Measurements from ENCODE around the gene PFKL.

Gene PFKL

DNA sequence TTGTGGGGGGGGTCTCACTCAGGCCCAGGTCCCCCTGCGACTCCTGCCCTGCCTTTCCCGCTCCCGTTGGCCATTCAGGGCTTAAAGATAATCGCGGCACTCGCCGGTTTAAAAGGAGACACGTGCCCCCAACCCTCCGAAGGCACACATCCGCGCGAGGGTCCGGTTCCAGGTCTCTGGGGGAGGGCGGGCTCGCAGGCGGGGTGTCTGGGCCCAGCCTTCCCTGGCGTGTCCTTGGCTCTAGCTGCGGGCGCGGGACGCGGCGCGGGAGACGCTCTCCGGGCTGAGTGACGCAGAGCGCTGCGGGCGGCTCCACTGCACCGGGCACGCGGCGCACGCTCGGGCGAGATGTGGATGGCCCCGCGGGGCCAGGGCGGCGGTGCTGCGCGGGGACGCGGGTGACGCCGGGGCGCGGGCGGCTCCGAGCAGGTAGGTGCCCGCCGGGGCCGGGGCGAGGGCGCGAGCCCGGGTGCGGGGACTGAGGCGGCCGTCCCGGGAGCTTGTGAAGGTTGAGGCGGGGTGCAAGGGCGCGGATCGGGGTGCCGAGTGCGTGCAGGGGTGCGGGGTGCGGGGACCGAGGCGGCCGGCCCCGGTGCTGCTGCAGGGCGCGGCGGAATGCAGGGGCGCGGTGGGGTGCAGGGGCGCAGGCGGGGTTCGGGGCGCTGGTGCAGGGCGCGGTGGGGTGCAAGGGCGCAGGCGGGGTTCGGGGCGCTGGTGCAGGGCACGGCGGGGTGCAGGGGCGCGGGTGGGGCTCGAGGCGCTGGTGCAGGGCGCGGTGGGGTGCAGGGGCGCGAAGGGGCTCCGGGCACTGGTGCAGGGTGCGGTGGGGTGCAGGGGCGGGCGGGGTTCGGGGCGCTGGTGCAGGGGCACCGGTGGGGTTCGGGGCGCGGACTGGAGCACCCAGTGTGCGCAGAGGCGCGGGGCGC lies 50.3 kb downstream of the PFKL start:
- H3K4me1 ChIP-seq (ENCODE audit: control insufficient read depth, insufficient read depth, low read length), result peaks cover 7% of the 10 kb centered on the region
- no peak overlapping the region for H3K9ac ChIP-seq (ENCODE audit: low read length in 2 of 2)
- H3K27me3 ChIP-seq (ENCODE audit: control insufficient read depth in 1 of 2, insufficient read depth in 2 of 2, low read length in 2 of 2), result peaks cover 24 to 33% of the 10 kb centered on the region in 2 donors
- H3K9me3 ChIP-seq (ENCODE audit: control insufficient read depth in 2 of 2, low read length in 2 of 2), result no peaks in the 10 kb centered on the region
- no peak overlapping the region for H3K27ac ChIP-seq (ENCODE audit: low read length)
- no peak overlapping the region for H3K4me3 ChIP-seq (ENCODE audit: low read length in 2 of 2)
- H3K36me3 ChIP-seq (ENCODE audit: control insufficient read depth in 2 of 2, insufficient read depth in 2 of 2, low read length in 2 of 2), result no peaks in the 10 kb centered on the region

DNA sequence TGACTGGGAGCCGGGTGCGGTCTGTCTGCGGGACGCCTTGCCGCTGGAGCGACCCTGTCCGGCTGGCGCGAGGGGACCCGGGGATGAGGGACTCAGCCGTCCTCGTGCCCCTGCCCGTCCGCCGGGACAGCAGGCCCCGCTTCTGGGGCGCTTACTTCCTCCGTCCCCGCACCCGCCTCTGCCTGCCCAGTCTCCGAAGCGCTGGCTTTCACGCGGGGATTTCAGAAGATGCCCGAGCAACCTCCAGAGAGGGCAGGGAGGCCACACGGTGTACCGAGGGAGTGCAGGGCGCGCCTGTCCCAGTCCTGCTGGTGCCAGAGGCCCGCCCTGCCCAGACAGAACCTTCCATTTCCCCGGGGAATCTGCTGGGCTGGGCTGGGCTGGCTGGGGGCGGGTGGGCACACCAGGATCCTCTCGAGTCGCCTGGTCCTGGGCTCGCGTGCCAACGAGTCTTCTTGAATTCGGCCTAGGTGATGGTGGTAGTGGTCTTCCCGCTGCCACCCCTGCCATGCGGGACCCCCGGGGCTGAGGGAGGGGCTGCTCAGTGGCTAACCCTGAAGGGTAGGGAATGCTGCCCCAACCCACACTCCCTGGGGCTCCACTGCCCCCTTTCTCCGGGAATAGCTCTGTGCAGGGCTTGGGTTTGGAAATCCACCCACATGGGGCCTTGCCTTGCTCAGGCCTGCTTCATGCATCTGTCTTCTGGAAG lies 51.1 kb downstream of the PFKL start:
- no peaks in the 10 kb centered on the region for H3K9me3 ChIP-seq (ENCODE audit: control insufficient read depth in 2 of 2, low read length in 2 of 2)
- H3K27ac ChIP-seq (ENCODE audit: low read length), result no peak overlapping the region
- peaks cover 7% of the 10 kb centered on the region for H3K4me1 ChIP-seq (ENCODE audit: control insufficient read depth, insufficient read depth, low read length)
- H3K9ac ChIP-seq (ENCODE audit: low read length in 2 of 2), result no peak overlapping the region
- H3K4me3 ChIP-seq (ENCODE audit: low read length in 2 of 2), result no peak overlapping the region
- H3K27me3 ChIP-seq (ENCODE audit: control insufficient read depth in 1 of 2, insufficient read depth in 2 of 2, low read length in 2 of 2), result peaks cover 20 to 29% of the 10 kb centered on the region in 2 donors
- no peaks in the 10 kb centered on the region for H3K36me3 ChIP-seq (ENCODE audit: control insufficient read depth in 2 of 2, insufficient read depth in 2 of 2, low read length in 2 of 2)

DNA sequence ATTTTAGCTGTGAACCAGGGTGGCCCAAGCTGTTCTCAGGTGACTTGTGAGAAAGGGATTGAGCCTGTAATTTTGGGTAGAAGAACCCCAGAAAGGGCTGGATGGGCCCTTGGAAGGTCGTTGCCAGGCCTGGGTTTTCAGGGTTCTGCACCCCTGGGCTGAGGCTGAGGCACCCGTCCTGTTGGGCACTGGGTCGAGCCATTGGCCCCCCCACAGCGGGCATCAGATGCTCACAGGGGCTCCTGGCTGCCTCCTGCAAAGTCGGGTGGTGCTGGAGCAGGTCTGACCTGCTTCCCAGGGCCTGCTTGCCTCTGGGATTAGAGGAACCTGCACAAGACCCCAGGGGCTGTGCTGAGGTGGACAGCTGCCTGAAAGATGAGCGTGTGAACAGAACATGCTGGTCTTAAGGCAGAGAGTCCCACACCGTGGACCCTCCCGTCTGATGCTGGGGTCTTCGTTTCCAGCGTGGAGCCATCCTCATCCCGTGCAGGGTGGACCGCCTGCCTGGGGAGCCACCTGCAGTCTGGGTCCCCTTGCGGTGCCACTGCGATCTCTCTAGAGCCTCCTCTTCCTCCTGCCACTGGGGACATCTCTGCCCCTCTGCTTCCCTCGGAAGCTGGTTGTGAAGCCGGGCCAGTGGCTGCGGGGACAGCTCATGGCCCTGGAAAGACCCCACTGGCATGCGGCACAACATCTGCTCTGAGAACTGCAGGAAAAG lies 51.8 kb downstream of the PFKL start:
- Histone ChIP-seq H3K27ac (ENCODE audit: low read length) (no peak overlapping the region), H3K4me3 (ENCODE audit: low read length in 2 of 2) (no peak overlapping the region), H3K4me1 (ENCODE audit: control insufficient read depth, insufficient read depth, low read length) (peaks cover 7% of the 10 kb centered on the region), H3K36me3 (ENCODE audit: control insufficient read depth in 2 of 2, insufficient read depth in 2 of 2, low read length in 2 of 2) (no peaks in the 10 kb centered on the region), H3K27me3 (ENCODE audit: control insufficient read depth in 1 of 2, insufficient read depth in 2 of 2, low read length in 2 of 2) (peaks cover 20 to 29% of the 10 kb centered on the region in 2 donors), H3K9me3 (ENCODE audit: control insufficient read depth in 2 of 2, low read length in 2 of 2) (no peaks in the 10 kb centered on the region), H3K9ac (ENCODE audit: low read length in 2 of 2) (no peak overlapping the region)

- Histone ChIP-seq H3K9ac (ENCODE audit: low read length in 2 of 2) (no peak overlapping the region), H3K36me3 (ENCODE audit: control insufficient read depth in 2 of 2, insufficient read depth in 2 of 2, low read length in 2 of 2) (no peaks in the 10 kb centered on the region), H3K27me3 (ENCODE audit: control insufficient read depth in 1 of 2, insufficient read depth in 2 of 2, low read length in 2 of 2) (peaks cover 20 to 29% of the 10 kb centered on the region in 2 donors), H3K4me1 (ENCODE audit: control insufficient read depth, insufficient read depth, low read length) (peaks cover 7% of the 10 kb centered on the region), H3K9me3 (ENCODE audit: control insufficient read depth in 2 of 2, low read length in 2 of 2) (no peaks in the 10 kb centered on the region), H3K4me3 (ENCODE audit: low read length in 2 of 2) (no peak overlapping the region), H3K27ac (ENCODE audit: low read length) (no peak overlapping the region)
These were observed 52.5 kb downstream of the PFKL start for GRCh38 chr21:44352253-44352860.

DNA sequence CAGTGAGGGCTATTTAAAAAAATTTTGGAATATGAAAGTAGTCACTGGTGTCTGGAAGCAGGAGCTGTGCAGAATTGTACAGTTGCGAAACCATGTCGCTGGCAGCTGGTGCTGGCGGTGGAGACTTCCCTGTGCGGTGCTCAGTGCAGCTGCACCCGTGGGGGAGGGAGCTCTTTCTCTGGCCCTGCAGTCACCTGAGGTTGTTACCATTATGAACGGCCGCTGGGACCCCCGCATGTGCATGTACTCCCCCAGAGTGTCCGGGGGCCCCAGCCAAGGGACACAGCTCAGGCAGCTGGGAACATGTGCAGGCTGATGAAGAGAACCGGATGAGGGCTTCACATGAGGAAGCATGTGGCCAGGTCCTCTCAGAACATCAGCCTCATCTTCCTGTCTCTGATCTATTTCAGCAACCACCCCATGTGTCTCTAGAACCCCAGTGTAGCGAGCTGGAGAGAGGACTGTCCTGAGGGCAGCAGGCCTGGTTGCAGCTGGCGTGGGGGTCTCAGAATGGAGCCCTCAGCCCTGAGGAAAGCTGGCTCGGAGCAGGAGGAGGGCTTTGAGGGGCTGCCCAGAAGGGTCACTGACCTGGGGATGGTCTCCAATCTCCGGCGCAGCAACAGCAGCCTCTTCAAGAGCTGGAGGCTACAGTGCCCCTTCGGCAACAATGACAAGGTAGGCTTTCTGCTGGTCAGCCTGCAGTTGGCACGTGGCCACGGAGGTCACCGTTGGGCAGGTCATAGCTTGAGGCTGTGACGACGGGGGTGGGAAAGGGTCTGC lies 53.5 kb downstream of the PFKL start, which contains the start of gene TRPM2:
TSS of gene TRPM2 (plus strand) at position 431 of the 780 bp plus-strand sequence. CDS start at position 511, 80 bp downstream.
- Histone ChIP-seq H3K4me3 (ENCODE audit: low read length in 2 of 2) (peak within 1 kb of the TSS in 1 of 2 donors; percentile 40), H3K27me3 (ENCODE audit: control insufficient read depth in 1 of 2, insufficient read depth in 2 of 2, low read length in 2 of 2) (peaks cover 20 to 27% of the 10 kb centered on the region in 2 donors)

GRCh38 chr21:44354001-44354405 lies 54.1 kb downstream of the PFKL start:
- no peak overlapping the region for H3K4me3 ChIP-seq (ENCODE audit: low read length in 2 of 2)
- no peak overlapping the region for H3K9ac ChIP-seq (ENCODE audit: low read length in 2 of 2)

More for the DNA sequence above, 53.5 kb downstream of the PFKL start, which contains the start of gene TRPM2:
- Histone ChIP-seq H3K27ac (ENCODE audit: low read length) (no peak within 1 kb of the TSS), H3K4me1 (ENCODE audit: control insufficient read depth, insufficient read depth, low read length) (peaks cover 7% of the 10 kb centered on the region), H3K9me3 (ENCODE audit: control insufficient read depth in 2 of 2, low read length in 2 of 2) (no peaks in the 10 kb centered on the region), H3K9ac (ENCODE audit: low read length in 2 of 2) (no peak within 1 kb of the TSS), H3K36me3 (ENCODE audit: control insufficient read depth in 2 of 2, insufficient read depth in 2 of 2, low read length in 2 of 2) (no peaks in the 10 kb centered on the region)

DNA sequence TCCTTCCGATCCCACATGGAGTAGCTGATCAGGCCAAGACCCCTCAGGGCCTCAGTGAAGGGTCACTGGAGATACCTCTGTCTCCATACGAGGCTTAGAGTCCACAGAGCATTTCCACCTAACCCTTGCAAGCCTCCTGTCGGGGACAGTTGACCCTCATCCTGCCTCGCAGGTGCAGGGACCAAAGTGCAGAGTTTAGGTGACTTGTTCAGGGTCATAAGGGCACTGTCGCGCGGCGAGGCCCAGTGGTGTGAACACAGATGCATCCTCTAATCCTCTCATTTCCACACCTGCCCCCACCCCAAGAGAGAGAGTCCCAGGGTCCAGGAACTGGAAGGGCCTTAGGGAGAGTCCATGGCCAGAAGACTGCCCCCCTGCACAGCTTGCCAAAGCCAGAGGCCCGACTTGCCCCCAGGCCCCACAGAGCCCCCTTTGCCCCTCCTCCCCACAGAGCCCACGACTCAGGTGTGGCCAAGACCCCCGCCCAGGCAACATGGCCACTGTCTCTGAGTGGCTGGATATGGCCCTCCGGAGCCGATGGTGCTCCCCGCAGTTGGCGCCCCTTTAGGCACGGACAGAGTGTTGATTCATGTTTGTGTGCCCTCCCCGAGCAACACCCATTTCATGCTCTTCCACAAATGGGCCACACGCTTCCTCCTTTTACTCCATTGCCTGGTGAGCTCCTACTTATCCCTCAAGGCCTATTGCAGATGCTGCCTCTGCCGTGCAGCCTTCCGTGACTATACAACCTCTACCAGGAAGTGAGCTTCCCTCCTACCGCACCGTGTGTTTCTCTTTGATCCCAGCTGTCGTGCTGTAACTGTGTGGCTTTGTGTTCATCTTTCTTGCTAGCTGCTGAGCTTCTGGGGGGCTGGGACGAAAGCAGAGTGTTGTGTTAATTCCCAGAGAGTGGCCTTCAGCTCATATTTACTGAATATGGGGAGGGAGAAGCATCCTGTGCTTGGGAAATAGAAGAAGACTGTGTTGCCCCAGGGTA lies 55.2 kb downstream of the PFKL start:
- Histone ChIP-seq H3K27me3 (ENCODE audit: control insufficient read depth in 1 of 2, insufficient read depth in 2 of 2, low read length in 2 of 2) (peaks cover 5 to 17% of the 10 kb centered on the region in 2 donors), H3K4me3 (ENCODE audit: low read length in 2 of 2) (no peak overlapping the region), H3K9ac (ENCODE audit: low read length in 2 of 2) (no peak overlapping the region), H3K4me1 (ENCODE audit: control insufficient read depth, insufficient read depth, low read length) (peaks cover 3% of the 10 kb centered on the region), H3K27ac (ENCODE audit: low read length) (no peak overlapping the region), H3K9me3 (ENCODE audit: control insufficient read depth in 2 of 2, low read length in 2 of 2) (no peaks in the 10 kb centered on the region), H3K36me3 (ENCODE audit: control insufficient read depth in 2 of 2, insufficient read depth in 2 of 2, low read length in 2 of 2) (no peaks in the 10 kb centered on the region)

More at GRCh38 chr21:44354001-44354405, 54.1 kb downstream of the PFKL start:
- Histone ChIP-seq H3K27ac (ENCODE audit: low read length) (no peak overlapping the region), H3K27me3 (ENCODE audit: control insufficient read depth in 1 of 2, insufficient read depth in 2 of 2, low read length in 2 of 2) (peaks cover 15 to 25% of the 10 kb centered on the region in 2 donors), H3K9me3 (ENCODE audit: control insufficient read depth in 2 of 2, low read length in 2 of 2) (no peaks in the 10 kb centered on the region), H3K36me3 (ENCODE audit: control insufficient read depth in 2 of 2, insufficient read depth in 2 of 2, low read length in 2 of 2) (no peaks in the 10 kb centered on the region), H3K4me1 (ENCODE audit: control insufficient read depth, insufficient read depth, low read length) (peaks cover 7% of the 10 kb centered on the region)

- no peaks in the 10 kb centered on the region for H3K9me3 ChIP-seq (ENCODE audit: control insufficient read depth in 2 of 2, low read length in 2 of 2)
- peaks cover 5 to 13% of the 10 kb centered on the region in 2 donors for H3K27me3 ChIP-seq (ENCODE audit: control insufficient read depth in 1 of 2, insufficient read depth in 2 of 2, low read length in 2 of 2)
- no peak overlapping the region for H3K9ac ChIP-seq (ENCODE audit: low read length in 2 of 2)
- H3K4me1 ChIP-seq (ENCODE audit: control insufficient read depth, insufficient read depth, low read length), result peaks cover 2% of the 10 kb centered on the region
- no peak overlapping the region for H3K27ac ChIP-seq (ENCODE audit: low read length)
- no peaks in the 10 kb centered on the region for H3K36me3 ChIP-seq (ENCODE audit: control insufficient read depth in 2 of 2, insufficient read depth in 2 of 2, low read length in 2 of 2)
- H3K4me3 ChIP-seq (ENCODE audit: low read length in 2 of 2), result no peak overlapping the region
These were observed 56.3 kb downstream of the PFKL start for GRCh38 chr21:44356160-44356559.

DNA sequence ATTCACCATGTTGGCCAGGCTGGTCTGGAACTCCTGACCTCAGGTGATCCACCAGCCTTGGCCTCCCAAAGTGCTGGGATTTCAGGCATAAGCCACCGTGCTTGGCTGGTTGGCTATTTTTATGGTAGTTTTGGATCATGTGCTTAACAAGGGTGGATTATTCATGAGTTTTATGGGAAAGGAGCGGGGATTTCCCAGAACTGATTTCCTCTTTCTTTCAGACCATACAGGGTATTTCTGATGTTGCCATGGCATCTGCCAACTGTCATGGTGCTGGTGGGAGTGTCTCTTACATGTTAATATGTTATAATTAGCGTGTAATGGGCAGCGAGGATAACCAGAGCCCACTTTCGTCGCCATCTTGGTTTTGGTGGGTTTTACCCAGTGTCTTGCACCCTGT lies 56.8 kb downstream of the PFKL start:
- no peak overlapping the region for H3K4me3 ChIP-seq (ENCODE audit: low read length in 2 of 2)
- H3K9ac ChIP-seq (ENCODE audit: low read length in 2 of 2), result no peak overlapping the region
- no peaks in the 10 kb centered on the region for H3K36me3 ChIP-seq (ENCODE audit: control insufficient read depth in 2 of 2, insufficient read depth in 2 of 2, low read length in 2 of 2)
- no peak overlapping the region for H3K27ac ChIP-seq (ENCODE audit: low read length)
- H3K4me1 ChIP-seq (ENCODE audit: control insufficient read depth, insufficient read depth, low read length), result peaks cover 2% of the 10 kb centered on the region
- no peaks in the 10 kb centered on the region for H3K9me3 ChIP-seq (ENCODE audit: control insufficient read depth in 2 of 2, low read length in 2 of 2)
- peaks cover 3 to 9% of the 10 kb centered on the region in 2 donors for H3K27me3 ChIP-seq (ENCODE audit: control insufficient read depth in 1 of 2, insufficient read depth in 2 of 2, low read length in 2 of 2)

Data from stomach smooth muscle (tissue), 2 donors.